Endothelial cell of umbilical vein (primary cell): ENCODE measurements around the gene OLA1. TPM values are rescaled to one million over a fixed set of nuclear protein-coding genes. Genes with fewer than 3 reads are reported as not detected.

Experiments used
- BruUV-seq: library from RNA; stranded (reverse); fragments of 400-500 nt; replicated peaks from 2 replicates; lab custom pipeline; 2021; lab: Mats Ljungman, UMichigan
- CTCF ChIA-PET: fragments of 300-600, 350-600 bp; sonication (Branson Sonifier 250); formaldehyde crosslinking; loops from one replicate; lab custom pipeline; 2021; ENCODE audit warnings: antibody characterized with exemption, inconsistent platforms; lab: Charles Lee
- POLR2A ChIA-PET: fragments of 300-600, 350-600 bp; sonication (Branson Sonifier 250); formaldehyde crosslinking; loops from one replicate; lab custom pipeline; 2021; ENCODE audit warnings: antibody characterized with exemption, inconsistent platforms; lab: Charles Lee
- DNase-seq: peaks from one replicate; pipeline ENCODE4 v3.0.0-alpha.2; 2011; ENCODE audit warnings: low read depth, low spot score
- FAIRE-seq: peaks from 2 replicates; lab custom pipeline; 2011; peaks lifted over from hg19 to GRCh38; lab: Jason Lieb, UNC
- H2AFZ ChIP-seq: 2 replicates; pipeline ENCODE4 v1.6.0; 2012; ENCODE audit warnings: low read depth, low read length, control low read depth, inconsistent platforms
- H3K27ac ChIP-seq: 2 replicates; pipeline ENCODE4 v1.5.1; 2011; ENCODE audit warnings: low read depth, mild to moderate bottlenecking, control low read depth, low read length, moderate library complexity; ENCODE audit not compliant: insufficient read depth
- H3K27me3 ChIP-seq, 2 experiments: 2 replicates each; pipeline versions ENCODE4 v1.6.0 to v1.6.1; 2011; ENCODE audit warnings: low read length in 2 of 2, mixed read lengths in 1 of 2; ENCODE audit not compliant: control insufficient read depth in 2 of 2, insufficient read depth in 2 of 2
- H3K36me3 ChIP-seq, 2 experiments: 2 replicates in 1 of 2; 3 replicates in 1 of 2; pipeline ENCODE4 v1.5.1; 2011; ENCODE audit warnings: low read length in 2 of 2, mild to moderate bottlenecking in 1 of 2, moderate library complexity in 1 of 2; ENCODE audit not compliant: control insufficient read depth in 2 of 2, insufficient read depth in 2 of 2; ENCODE audit errors: extremely low read depth in 1 of 2
- H3K4me1 ChIP-seq: 3 replicates; pipeline ENCODE4 v1.5.1; 2011; ENCODE audit warnings: mild to moderate bottlenecking, low read length; ENCODE audit not compliant: control insufficient read depth, insufficient read depth; ENCODE audit errors: extremely low read depth
- H3K4me2 ChIP-seq: 2 replicates; pipeline ENCODE4 v1.6.1; 2011; ENCODE audit warnings: low read length, control low read depth, mixed read lengths; ENCODE audit not compliant: insufficient read depth
- H3K4me3 ChIP-seq, 3 experiments: fragments of 200-600 bp in 1 of 3; sonication (generic), shearing (Covaris generic) in 1 of 3; replicated peaks in 1 of 3; 2 replicates each; pipeline ENCODE4 v1.5.1; 2011 to 2016; ENCODE audit warnings: control low read depth in 3 of 3, low read length in 3 of 3, mild to moderate bottlenecking in 2 of 3, inconsistent platforms in 1 of 3, low read depth in 1 of 3, moderate library complexity in 1 of 3; ENCODE audit not compliant: insufficient read depth in 1 of 3
- H3K79me2 ChIP-seq: 2 replicates; pipeline ENCODE4 v1.6.0; 2012; ENCODE audit warnings: low read length, inconsistent platforms; ENCODE audit not compliant: control insufficient read depth, insufficient read depth
- H3K9ac ChIP-seq: replicated peaks from 2 replicates; pipeline ENCODE3; 2011; ENCODE audit warnings: low read length, control low read depth; ENCODE audit not compliant: insufficient read depth; ENCODE audit errors: extremely low read depth
- H3K9me1 ChIP-seq: replicated peaks from 3 replicates; pipeline ENCODE4 v1.6.0; 2011; ENCODE audit warnings: mild to moderate bottlenecking, low read length; ENCODE audit not compliant: control insufficient read depth, insufficient read depth; ENCODE audit errors: extremely low read depth
- H3K9me3 ChIP-seq: replicated peaks from 2 replicates; pipeline ENCODE4 v1.5.1; 2012; ENCODE audit warnings: low read length, inconsistent platforms; ENCODE audit not compliant: control insufficient read depth, insufficient read depth
- H4K20me1 ChIP-seq: replicated peaks from 2 replicates; pipeline ENCODE3; 2011; ENCODE audit warnings: mild to moderate bottlenecking, low read length; ENCODE audit not compliant: control insufficient read depth, insufficient read depth; ENCODE audit errors: extremely low read depth
- EZH2 ChIP-seq: IDR thresholded peaks from 2 replicates; pipeline ENCODE4 v1.6.1; 2012; ENCODE audit warnings: borderline replicate concordance, low read depth, mild to moderate bottlenecking, moderate library complexity, low read length, inconsistent platforms; ENCODE audit not compliant: severe bottlenecking
- FOS ChIP-seq: IDR thresholded peaks from 2 replicates; pipeline ENCODE4 v1.6.1; 2011; ENCODE audit warnings: mild to moderate bottlenecking, low read length, moderate library complexity, borderline replicate concordance; ENCODE audit not compliant: insufficient read depth
- GATA2 ChIP-seq: IDR thresholded peaks from 2 replicates; pipeline ENCODE4 v1.7.0; 2011; ENCODE audit warnings: low read depth, mild to moderate bottlenecking, moderate library complexity, mixed read lengths, low read length; ENCODE audit not compliant: insufficient read length, insufficient read depth
- JUN ChIP-seq: IDR thresholded peaks from 2 replicates; pipeline ENCODE4 v1.6.1; 2011; ENCODE audit warnings: borderline replicate concordance, low read depth; ENCODE audit not compliant: insufficient read length, insufficient read depth
- MYC ChIP-seq: IDR thresholded peaks from one replicate; pipeline ENCODE4 v1.6.1; 2011; ENCODE audit warnings: mild to moderate bottlenecking, low read depth, low read length
- POLR2A ChIP-seq: IDR thresholded peaks from 2 replicates; pipeline ENCODE4 v1.6.1; 2012; ENCODE audit warnings: low read depth, mild to moderate bottlenecking, control low read depth, low read length
- POLR2AphosphoS5 ChIP-seq: IDR thresholded peaks from 2 replicates; pipeline ENCODE4 v1.6.1; 2012; ENCODE audit warnings: low read depth, mild to moderate bottlenecking, control low read depth, low read length, moderate library complexity; ENCODE audit not compliant: insufficient read depth
- dilution Hi-C: fragments of 300-500 bp; cut with MboI; formaldehyde crosslinking; loops from one replicate; pipeline ENCODE4 v1.15.0; 2019; ENCODE audit warnings: low sequenced_read_pairs; ENCODE audit not compliant: extremely low pct_ligation_motif_present
- intact Hi-C: fragments of 100-400 bp; cut with micrococcal nuclease; formaldehyde crosslinking; loops from one replicate; pipeline ENCODE4 v1.10.0; 2022
- polyA plus RNA-seq, 4 experiments: library from polyadenylated mRNA; depleted of rRNA in 3 of 4; stranded (reverse) in 3 of 4; unstranded in 1 of 4; fragments of >200 nt; gene quantifications; 2 replicates each; pipeline versions ENCODE4 v1.2.1 to v1.2.3, GENCODE V29; 2011 to 2012; ENCODE audit warnings: missing spikeins in 1 of 4
- total RNA-seq: library from RNA; stranded (reverse); gene quantifications from 2 replicates; pipeline ENCODE4 v1.2.3, GENCODE V29; 2021
- TF ChIP-seq, protein P1 (sequence below): IDR thresholded peaks from 2 replicates; pipeline ENCODE4 v1.6.1; 2011; ENCODE audit not compliant: insufficient read depth, insufficient read length
- TF ChIP-seq, protein P2 (sequence below), 2 donors: IDR thresholded peaks; 1 replicate in 1 of 2; 2 replicates in 1 of 2; pipeline ENCODE4 v1.5.1; 2011; ENCODE audit warnings: low read length in 2 of 2, mild to moderate bottlenecking in 2 of 2, moderate library complexity in 2 of 2, control low read depth in 1 of 2, inconsistent platforms in 1 of 2, low read depth in 1 of 2; ENCODE audit not compliant: insufficient read depth in 1 of 2; ENCODE audit errors: extremely low read depth in 1 of 2

The OLA1 gene
- total and polyA plus RNA-seq, 2 donors (not counting 3 experiments of a cell fraction or from before 2014, with no cell fraction given), result 30.6 to 93.9 TPM

GRCh38 chr2:174080672-174081121 lies 167.6 kb downstream of the OLA1 start:
- no peaks in the 10 kb centered on the region for H3K9me1 ChIP-seq
- DNase-seq (no peak), FAIRE-seq (no peak)
- H3K27me3 ChIP-seq, result no peaks in the 10 kb centered on the region
- H3K4me3 ChIP-seq, result no peak overlapping the region
- intact Hi-C loops, result no loop called here
- H3K36me3 ChIP-seq, result peaks cover 0 to 3% of the 10 kb centered on the region in 2 experiments
- BruUV-seq, result no TSS peak
- no peak overlapping the region for H3K27ac ChIP-seq
- CTCF ChIA-PET, result interaction anchor here (0.9 to 1.3 kb wide), 2 partner anchors 11 to 270 kb away, joined by 3 read pairs; no protein-coding TSS in a partner anchor
- no peaks in the 10 kb centered on the region for H4K20me1 ChIP-seq
- dilution Hi-C loops, result no loop called here
- POLR2A ChIA-PET, result no interaction called here
- H3K79me2 ChIP-seq, result no peaks in the 10 kb centered on the region
- no peak overlapping the region for H3K9ac ChIP-seq
- H2AFZ ChIP-seq, result no peak overlapping the region
- no peaks in the 10 kb centered on the region for H3K9me3 ChIP-seq
- H3K4me1 ChIP-seq, result no peaks in the 10 kb centered on the region
- H3K4me2 ChIP-seq, result no peak overlapping the region
- TF ChIP-seq MYC (no peak), GATA2 (no peak), JUN (no peak), FOS (no peak), EZH2 (no peak), POLR2A (no peak), POLR2AphosphoS5 (no peak)
- TF ChIP-seq, protein P1, sequence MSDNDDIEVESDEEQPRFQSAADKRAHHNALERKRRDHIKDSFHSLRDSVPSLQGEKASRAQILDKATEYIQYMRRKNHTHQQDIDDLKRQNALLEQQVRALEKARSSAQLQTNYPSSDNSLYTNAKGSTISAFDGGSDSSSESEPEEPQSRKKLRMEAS, result no peak
- TF ChIP-seq, protein P2, sequence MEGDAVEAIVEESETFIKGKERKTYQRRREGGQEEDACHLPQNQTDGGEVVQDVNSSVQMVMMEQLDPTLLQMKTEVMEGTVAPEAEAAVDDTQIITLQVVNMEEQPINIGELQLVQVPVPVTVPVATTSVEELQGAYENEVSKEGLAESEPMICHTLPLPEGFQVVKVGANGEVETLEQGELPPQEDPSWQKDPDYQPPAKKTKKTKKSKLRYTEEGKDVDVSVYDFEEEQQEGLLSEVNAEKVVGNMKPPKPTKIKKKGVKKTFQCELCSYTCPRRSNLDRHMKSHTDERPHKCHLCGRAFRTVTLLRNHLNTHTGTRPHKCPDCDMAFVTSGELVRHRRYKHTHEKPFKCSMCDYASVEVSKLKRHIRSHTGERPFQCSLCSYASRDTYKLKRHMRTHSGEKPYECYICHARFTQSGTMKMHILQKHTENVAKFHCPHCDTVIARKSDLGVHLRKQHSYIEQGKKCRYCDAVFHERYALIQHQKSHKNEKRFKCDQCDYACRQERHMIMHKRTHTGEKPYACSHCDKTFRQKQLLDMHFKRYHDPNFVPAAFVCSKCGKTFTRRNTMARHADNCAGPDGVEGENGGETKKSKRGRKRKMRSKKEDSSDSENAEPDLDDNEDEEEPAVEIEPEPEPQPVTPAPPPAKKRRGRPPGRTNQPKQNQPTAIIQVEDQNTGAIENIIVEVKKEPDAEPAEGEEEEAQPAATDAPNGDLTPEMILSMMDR (IDR thresholded peaks at IDR 0.05; ENCODE audit: extremely low read depth in 1 of 2, insufficient read depth in 1 of 2, low read depth in 1 of 2, low read length in 2 of 2), result no peak
